M059J (cell line): ENCODE measurements around the gene GRAP. TPM values are rescaled to one million over a fixed set of nuclear protein-coding genes. Genes with fewer than 3 reads are reported as not detected.

Source experiments
- DNase-seq: peaks from one replicate; pipeline ENCODE4 v3.0.0-alpha.2; 2012; ENCODE audit warnings: low read depth
- total RNA-seq: library from RNA; depleted of rRNA; stranded (reverse); fragments of >200 nt; shearing (Covaris generic); gene quantifications from 2 replicates; pipeline ENCODE4 v1.2.3, GENCODE V29; 2014

The GRAP gene
- total RNA-seq, 1 experiment from 2014 or later, result 0.07 TPM

GRCh38 chr17:19018600-19018950 lies 28.2 kb downstream of the GRAP start:
- no peak for DNase-seq

DNA sequence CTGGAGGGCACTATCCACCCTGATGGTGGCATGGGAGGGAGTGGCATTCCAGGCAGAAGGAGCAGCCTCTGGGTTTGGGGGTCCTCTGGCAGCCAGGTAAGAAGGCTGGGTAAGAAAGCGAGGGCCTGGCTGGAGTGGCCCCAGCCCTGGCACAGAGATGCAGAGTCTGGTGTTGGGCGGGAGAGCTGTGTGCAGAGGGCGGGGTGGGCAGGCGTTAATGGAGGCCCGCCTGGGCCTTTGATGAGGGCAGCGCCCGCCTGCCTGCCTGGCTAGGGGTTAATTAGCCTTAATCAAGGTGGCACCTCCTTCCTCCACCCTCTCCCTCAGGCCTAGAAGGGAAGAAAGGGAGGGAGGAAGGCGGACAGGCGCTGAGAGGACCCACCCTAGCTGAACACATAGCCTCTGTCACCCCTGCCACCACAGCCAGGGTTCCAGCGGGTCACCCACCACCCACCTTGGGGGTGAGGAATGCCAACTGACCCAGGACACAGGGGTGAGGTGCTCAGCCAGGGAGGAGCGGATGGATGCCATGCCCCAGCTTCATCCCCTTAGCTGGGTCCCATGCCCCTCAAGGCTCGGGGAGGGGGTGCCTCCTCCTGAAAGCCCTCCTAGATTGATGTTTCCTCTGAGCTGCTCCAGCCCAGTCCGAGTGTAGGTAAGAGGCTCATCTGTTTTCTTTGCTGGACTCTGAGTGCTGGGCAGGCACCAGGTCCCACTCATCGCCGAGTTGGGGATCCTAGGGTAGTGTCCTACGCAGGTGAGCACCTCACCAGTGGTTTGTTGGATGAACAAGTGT lies 28.8 kb downstream of the GRAP start:
- DNase-seq, result no peak

DNA sequence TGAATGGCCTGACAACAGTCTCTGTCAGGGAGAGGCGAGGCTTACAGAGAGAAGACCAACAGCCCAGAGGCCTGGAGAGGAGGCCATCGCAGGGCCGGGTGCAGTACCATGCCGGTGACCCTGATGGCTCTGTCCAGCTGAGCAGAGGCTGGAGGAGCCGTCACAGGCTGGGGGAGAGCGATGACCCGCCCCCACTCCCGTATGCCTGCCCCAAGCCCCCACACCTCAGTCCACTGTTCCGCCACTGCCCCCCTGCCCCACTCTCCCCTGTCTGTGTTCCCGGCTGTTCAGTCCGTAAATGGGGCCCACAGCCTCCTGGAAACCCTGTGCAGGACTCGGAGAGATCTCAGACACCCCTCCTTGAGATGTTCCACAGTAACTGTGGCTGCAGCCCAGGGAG lies 29.4 kb downstream of the GRAP start:
- no peak for DNase-seq

DNA sequence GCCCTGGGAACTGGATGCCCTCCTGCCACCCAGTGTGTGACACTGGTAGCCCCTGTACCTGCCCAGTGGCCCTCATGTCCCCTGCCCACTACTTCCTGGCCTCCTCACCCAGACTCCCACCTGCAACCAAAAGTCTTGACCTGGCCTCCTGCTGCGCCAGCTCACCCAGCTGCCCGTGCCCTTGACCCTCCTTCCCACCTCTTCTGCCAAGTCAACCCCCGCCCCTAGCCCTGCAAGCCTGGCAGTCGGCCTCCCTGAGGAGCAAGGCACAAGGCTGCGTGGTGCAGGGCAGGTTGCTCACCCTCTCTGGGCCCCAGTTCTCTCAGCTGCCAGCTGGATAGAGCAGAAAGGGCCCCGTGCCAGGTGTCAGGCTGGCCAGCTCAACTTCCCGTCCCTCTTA lies 29.9 kb downstream of the GRAP start:
- no peak for DNase-seq

GRCh38 chr17:19016297-19016696 lies 30.5 kb downstream of the GRAP start:
- no peak for DNase-seq

DNA sequence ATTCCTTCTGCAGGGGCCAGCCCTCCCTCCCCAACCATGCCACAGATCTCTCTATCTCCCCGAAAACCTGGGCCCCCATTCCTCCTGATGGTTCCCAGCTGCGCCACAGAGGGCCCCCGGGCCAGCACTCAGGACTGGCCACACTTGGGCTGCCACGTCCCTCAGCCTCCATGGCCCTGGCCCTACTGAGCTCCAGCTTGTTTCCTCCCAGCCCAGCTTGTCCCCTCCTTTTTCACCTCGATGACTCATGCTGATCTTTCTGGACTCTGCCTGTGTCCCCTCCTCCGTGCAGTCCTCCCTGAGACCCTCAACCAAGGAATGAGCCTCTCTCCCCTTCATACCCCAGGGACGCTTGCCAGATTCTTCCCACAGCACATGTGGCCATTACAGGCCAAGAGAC lies 31.3 kb downstream of the GRAP start:
- DNase-seq, result no peak

GRCh38 chr17:19014628-19015215 lies 32.0 kb downstream of the GRAP start:
- no peak for DNase-seq

GRCh38 chr17:19013806-19014627 lies 32.7 kb downstream of the GRAP start:
- no peak for DNase-seq

- DNase-seq, result no peak
These were observed 33.5 kb downstream of the GRAP start for GRCh38 chr17:19013226-19013625.

GRCh38 chr17:19012171-19013080 lies 34.3 kb downstream of the GRAP start:
- DNase-seq, result no peak

- no peak for DNase-seq
These were observed 35.2 kb downstream of the GRAP start for GRCh38 chr17:19011581-19011980.

DNA sequence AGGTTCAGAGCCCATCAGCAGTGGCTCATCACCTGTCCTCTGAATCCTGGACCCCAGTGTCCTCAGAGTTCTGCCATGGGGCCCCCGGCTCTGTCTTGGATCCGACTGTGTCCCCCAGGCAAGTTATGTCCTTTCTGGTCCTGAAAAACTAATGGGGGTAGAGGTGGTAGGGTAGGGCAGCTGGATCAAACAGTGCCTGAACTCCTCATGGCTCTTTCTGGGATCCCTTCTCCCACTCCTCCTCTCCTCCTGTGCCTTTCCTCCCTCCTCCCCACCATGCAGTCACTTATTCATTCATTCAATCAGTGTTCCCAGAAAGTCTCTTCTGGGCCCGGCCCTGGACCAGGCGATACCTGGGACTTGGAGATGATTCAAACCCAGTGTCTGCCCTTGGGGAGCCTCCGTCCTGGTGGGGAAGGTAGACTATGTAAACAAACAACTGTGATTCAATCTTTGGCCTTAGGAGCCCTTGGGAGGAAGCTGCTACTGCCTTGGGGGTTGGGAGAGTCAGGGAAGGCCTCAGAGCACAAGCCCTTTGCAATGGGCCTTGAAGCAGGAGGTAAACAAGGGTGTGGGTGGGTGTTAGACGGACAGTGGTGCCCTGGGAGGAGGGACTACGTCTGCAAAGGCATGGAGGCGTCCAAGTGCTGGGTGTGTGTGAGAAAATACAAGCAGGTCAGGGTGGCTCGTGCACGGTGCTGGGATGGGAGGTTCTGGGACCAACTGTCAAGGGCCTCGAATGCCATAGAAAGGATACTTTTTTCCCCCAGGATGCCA lies 35.8 kb downstream of the GRAP start:
- peak; percentile 83 for DNase-seq

DNA sequence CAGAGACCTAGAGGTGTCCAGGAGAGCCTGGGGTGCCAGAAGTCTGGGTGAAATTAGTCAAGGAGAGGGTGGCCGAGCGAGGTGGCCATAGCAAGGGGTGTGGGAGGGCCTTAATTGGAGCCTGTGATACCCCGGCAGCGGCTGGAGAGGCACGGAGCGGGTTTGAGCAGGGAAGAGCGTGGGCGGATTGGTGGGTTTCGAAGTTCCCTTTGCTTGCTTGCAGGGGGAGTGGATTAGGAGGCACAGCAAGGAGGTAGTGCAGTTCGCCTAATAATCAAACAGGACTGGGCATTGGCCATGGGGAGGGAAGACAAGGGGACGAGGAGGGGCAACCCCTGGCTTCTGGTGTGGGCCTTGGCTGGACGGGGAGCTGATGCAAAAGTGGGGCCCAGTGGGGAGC lies 36.8 kb downstream of the GRAP start:
- DNase-seq, result no peak

GRCh38 chr17:19006698-19007097 lies 40.1 kb downstream of the GRAP start:
- no peak for DNase-seq

DNA sequence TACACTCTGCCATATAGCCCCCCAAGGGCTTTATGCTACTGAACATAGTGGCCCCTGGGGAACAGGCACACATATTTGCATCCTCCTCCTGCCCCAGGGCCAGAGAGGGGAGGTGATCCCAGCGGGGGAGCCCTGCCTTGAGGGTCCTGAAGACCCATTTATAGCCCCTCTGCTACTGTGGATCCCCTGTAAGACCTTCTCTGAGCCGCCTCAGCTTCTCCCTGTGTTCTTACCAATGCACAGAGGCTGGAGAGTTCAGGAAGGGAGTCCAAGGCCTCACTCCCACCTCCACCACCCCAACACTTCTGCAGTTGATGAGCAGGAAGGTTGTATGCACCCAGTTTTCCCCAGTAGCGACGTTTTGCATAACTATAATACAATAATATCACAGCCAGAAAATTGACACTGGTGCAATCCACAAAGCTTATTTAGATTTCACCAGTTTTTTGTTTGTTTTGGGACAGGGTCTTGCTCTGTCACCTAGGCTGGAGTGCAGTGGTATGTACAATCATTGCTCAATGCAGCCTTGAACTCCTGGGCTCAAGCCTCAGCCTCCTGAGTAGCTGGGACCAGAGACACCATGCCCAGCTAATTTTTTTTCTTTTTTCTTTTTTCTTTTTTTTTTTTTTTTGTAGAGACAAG lies 40.8 kb downstream of the GRAP start:
- DNase-seq, result no peak

- no peak for DNase-seq
These were observed 41.5 kb downstream of the GRAP start for GRCh38 chr17:19005137-19005773.

- peak; percentile 84 for DNase-seq
These were observed 42.2 kb downstream of the GRAP start, which contains the start of gene FAM83G for GRCh38 chr17:19004421-19005136. TSS of gene FAM83G (minus strand) at chr17:19004764. CDS start at chr17:19004041, 723 bp downstream.

- DNase-seq, result no peak
These were observed 43.0 kb downstream of the GRAP start for GRCh38 chr17:19003543-19004420.
